22Rv1 (cell line): ENCODE results near the gene OLFM1.

ENCODE experiments used
- ZFX ChIP-seq: fragments of 450-650 bp; IDR thresholded peaks from 2 replicates; pipeline ENCODE4 v1.6.1; 2017; ENCODE audit warnings: antibody characterized with exemption, borderline replicate concordance
- TF ChIP-seq, protein P1 (sequence below): fragments of 450-650 bp; IDR thresholded peaks from 2 replicates; pipeline ENCODE4 v1.5.1; 2017; ENCODE audit warnings: mild to moderate bottlenecking

DNA sequence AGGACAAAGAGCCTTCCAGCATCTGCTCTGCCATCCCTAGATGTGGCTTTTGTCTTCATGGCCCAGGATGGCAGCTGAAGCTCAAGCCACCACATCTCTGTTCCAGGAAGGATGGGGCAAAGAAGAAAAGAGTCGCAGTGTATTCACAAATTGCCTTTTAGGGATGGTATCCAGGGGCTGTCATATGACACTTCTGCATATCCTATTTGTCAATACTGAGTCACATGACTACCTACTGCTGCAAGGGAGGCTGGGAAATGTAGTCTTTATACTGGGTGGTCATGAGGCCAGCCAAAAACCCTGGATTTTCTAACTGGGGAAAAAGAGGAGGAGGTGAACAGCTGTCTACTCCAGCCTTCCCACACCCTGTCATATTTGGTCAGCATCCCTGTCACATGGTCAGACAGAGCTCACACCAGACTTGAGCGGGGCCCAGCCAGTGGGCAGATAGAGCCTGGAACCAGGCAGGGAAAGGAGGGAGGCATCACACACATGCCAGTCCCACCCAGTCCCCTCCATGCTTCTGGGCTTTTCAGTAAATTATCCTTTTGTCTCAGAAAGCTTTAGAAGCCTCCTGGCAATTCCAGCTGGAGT is 52.0 kb downstream of the OLFM1 start:
- TF ChIP-seq, protein P1, sequence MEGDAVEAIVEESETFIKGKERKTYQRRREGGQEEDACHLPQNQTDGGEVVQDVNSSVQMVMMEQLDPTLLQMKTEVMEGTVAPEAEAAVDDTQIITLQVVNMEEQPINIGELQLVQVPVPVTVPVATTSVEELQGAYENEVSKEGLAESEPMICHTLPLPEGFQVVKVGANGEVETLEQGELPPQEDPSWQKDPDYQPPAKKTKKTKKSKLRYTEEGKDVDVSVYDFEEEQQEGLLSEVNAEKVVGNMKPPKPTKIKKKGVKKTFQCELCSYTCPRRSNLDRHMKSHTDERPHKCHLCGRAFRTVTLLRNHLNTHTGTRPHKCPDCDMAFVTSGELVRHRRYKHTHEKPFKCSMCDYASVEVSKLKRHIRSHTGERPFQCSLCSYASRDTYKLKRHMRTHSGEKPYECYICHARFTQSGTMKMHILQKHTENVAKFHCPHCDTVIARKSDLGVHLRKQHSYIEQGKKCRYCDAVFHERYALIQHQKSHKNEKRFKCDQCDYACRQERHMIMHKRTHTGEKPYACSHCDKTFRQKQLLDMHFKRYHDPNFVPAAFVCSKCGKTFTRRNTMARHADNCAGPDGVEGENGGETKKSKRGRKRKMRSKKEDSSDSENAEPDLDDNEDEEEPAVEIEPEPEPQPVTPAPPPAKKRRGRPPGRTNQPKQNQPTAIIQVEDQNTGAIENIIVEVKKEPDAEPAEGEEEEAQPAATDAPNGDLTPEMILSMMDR = no peak
- no peak for TF ChIP-seq ZFX
